HUES64 (cell line): ENCODE results near the gene VAV1.

Experiments
- H3K27ac ChIP-seq: 2 replicates; pipeline ENCODE4 v1.7.0; 2013; ENCODE audit warnings: low read depth, low read length, inconsistent platforms
- H3K27me3 ChIP-seq: 2 replicates; pipeline ENCODE4 v1.6.1; 2013; ENCODE audit warnings: mild to moderate bottlenecking, low read length; ENCODE audit not compliant: insufficient read depth
- H3K36me3 ChIP-seq: 2 replicates; pipeline ENCODE4 v1.6.1; 2013; ENCODE audit warnings: mild to moderate bottlenecking, low read length; ENCODE audit not compliant: insufficient read depth
- H3K4me1 ChIP-seq: 2 replicates; pipeline ENCODE4 v1.6.1; 2013; ENCODE audit warnings: mild to moderate bottlenecking, low read length, moderate library complexity; ENCODE audit not compliant: insufficient read depth
- H3K4me3 ChIP-seq: 2 replicates; pipeline ENCODE4 v1.5.1; 2013; ENCODE audit warnings: mild to moderate bottlenecking, low read length, moderate library complexity
- H3K9ac ChIP-seq: 2 replicates; pipeline ENCODE4 v1.6.1; 2013; ENCODE audit warnings: mild to moderate bottlenecking, low read depth, low read length
- H3K9me3 ChIP-seq: 2 replicates; pipeline ENCODE4 v1.6.1; 2013; ENCODE audit warnings: low read depth, low read length; ENCODE audit not compliant: insufficient read depth
- WGBS: fragments of 150-250, 120-280 bp; methylation state at CpG from one replicate; pipeline ENCODE4 v1.1.7; 2013; ENCODE audit warnings: missing lambda C conversion rate; 5-methylcytosine and 5-hydroxymethylcytosine counted together

The VAV1 gene

GRCh38 chr19:6776999-6777398 lies 4.5 kb downstream of the VAV1 start:
- Histone ChIP-seq H3K36me3 (no peaks in the 10 kb centered on the region), H3K27ac (no peak overlapping the region), H3K9me3 (peaks cover 16% of the 10 kb centered on the region; the same call in 1 of the 2 replicates), H3K4me3 (no peak overlapping the region), H3K27me3 (no peaks in the 10 kb centered on the region), H3K4me1 (no peaks in the 10 kb centered on the region), H3K9ac (no peak overlapping the region)
- WGBS = 84% methylated on average over 4 of the region's 4 CpGs

GRCh38 chr19:6777434-6777833 lies 4.9 kb downstream of the VAV1 start:
- Histone ChIP-seq H3K27me3 (no peaks in the 10 kb centered on the region), H3K4me1 (no peaks in the 10 kb centered on the region), H3K36me3 (no peaks in the 10 kb centered on the region), H3K27ac (no peak overlapping the region), H3K9ac (no peak overlapping the region), H3K4me3 (no peak overlapping the region), H3K9me3 (peaks cover 16% of the 10 kb centered on the region; the same call in 1 of the 2 replicates)
- WGBS = 78% methylated on average over 2 of the region's 2 CpGs

GRCh38 chr19:6778386-6778785 lies 5.9 kb downstream of the VAV1 start:
- H3K9ac ChIP-seq = no peak overlapping the region
- 84% methylated on average over 4 of the region's 4 CpGs for WGBS

GRCh38 chr19:6779206-6779605 lies 6.7 kb downstream of the VAV1 start:
- H3K36me3 ChIP-seq = no peaks in the 10 kb centered on the region
- H3K9me3 ChIP-seq = peaks cover 16% of the 10 kb centered on the region; the same call in 1 of the 2 replicates
- WGBS = 84% methylated on average over 4 of the region's 4 CpGs
- H3K4me1 ChIP-seq = no peaks in the 10 kb centered on the region
- no peak overlapping the region for H3K27ac ChIP-seq
- no peak overlapping the region for H3K9ac ChIP-seq
- H3K27me3 ChIP-seq = no peaks in the 10 kb centered on the region
- H3K4me3 ChIP-seq = no peak overlapping the region

More at GRCh38 chr19:6778386-6778785, 5.9 kb downstream of the VAV1 start:
- H3K9me3 ChIP-seq = peaks cover 16% of the 10 kb centered on the region; the same call in 1 of the 2 replicates
- no peaks in the 10 kb centered on the region for H3K27me3 ChIP-seq
- no peaks in the 10 kb centered on the region for H3K4me1 ChIP-seq
- H3K4me3 ChIP-seq = no peak overlapping the region
- H3K36me3 ChIP-seq = no peaks in the 10 kb centered on the region
- no peak overlapping the region for H3K27ac ChIP-seq

GRCh38 chr19:6787393-6787792 lies 14.9 kb downstream of the VAV1 start:
- peaks cover 40% of the 10 kb centered on the region for H3K9me3 ChIP-seq
- H3K4me1 ChIP-seq = no peaks in the 10 kb centered on the region
- H3K9ac ChIP-seq = no peak overlapping the region
- no peak overlapping the region for H3K4me3 ChIP-seq
- 86% methylated on average over 4 of the region's 4 CpGs for WGBS
- no peaks in the 10 kb centered on the region for H3K36me3 ChIP-seq
- no peaks in the 10 kb centered on the region for H3K27me3 ChIP-seq
- H3K27ac ChIP-seq = no peak overlapping the region

GRCh38 chr19:6788896-6789295 lies 16.4 kb downstream of the VAV1 start:
- Histone ChIP-seq H3K27ac (no peak overlapping the region), H3K36me3 (no peaks in the 10 kb centered on the region), H3K4me1 (no peaks in the 10 kb centered on the region), H3K27me3 (no peaks in the 10 kb centered on the region), H3K4me3 (no peak overlapping the region), H3K9me3 (peaks cover 51% of the 10 kb centered on the region), H3K9ac (no peak overlapping the region)
- WGBS = 54% methylated on average over 4 of the region's 4 CpGs

GRCh38 chr19:6790194-6791128 lies 18.0 kb downstream of the VAV1 start:
- Histone ChIP-seq H3K9me3 (peaks cover 61% of the 10 kb centered on the region), H3K36me3 (no peaks in the 10 kb centered on the region), H3K27me3 (no peaks in the 10 kb centered on the region), H3K27ac (no peak overlapping the region), H3K4me3 (no peak overlapping the region), H3K4me1 (no peaks in the 10 kb centered on the region), H3K9ac (no peak overlapping the region)
- WGBS = 59% methylated on average over 5 of the region's 5 CpGs

GRCh38 chr19:6791237-6791636 lies 18.7 kb downstream of the VAV1 start:
- no peaks in the 10 kb centered on the region for H3K4me1 ChIP-seq
- peaks cover 66% of the 10 kb centered on the region for H3K9me3 ChIP-seq
- no peaks in the 10 kb centered on the region for H3K36me3 ChIP-seq
- WGBS = 50% methylated on average over 6 of the region's 6 CpGs
- no peak overlapping the region for H3K9ac ChIP-seq
- H3K27me3 ChIP-seq = no peaks in the 10 kb centered on the region
- no peak overlapping the region for H3K4me3 ChIP-seq
- H3K27ac ChIP-seq = no peak overlapping the region

- 77% methylated on average over 1 of the region's 4 CpGs for WGBS
- H3K36me3 ChIP-seq = no peaks in the 10 kb centered on the region
- H3K27me3 ChIP-seq = no peaks in the 10 kb centered on the region
- H3K9me3 ChIP-seq = peaks cover 63% of the 10 kb centered on the region
- H3K27ac ChIP-seq = no peak overlapping the region
- no peaks in the 10 kb centered on the region for H3K4me1 ChIP-seq
- no peak overlapping the region for H3K4me3 ChIP-seq
- no peak overlapping the region for H3K9ac ChIP-seq
These were observed 20.9 kb downstream of the VAV1 start for GRCh38 chr19:6793411-6793810.

GRCh38 chr19:6793973-6794372 lies 21.5 kb downstream of the VAV1 start:
- Histone ChIP-seq H3K9ac (no peak overlapping the region), H3K4me1 (no peaks in the 10 kb centered on the region), H3K27ac (no peak overlapping the region), H3K9me3 (peaks cover 57% of the 10 kb centered on the region), H3K36me3 (no peaks in the 10 kb centered on the region), H3K27me3 (no peaks in the 10 kb centered on the region), H3K4me3 (no peak overlapping the region)
- WGBS = 75% methylated on average over 4 of the region's 5 CpGs

GRCh38 chr19:6794686-6795431 lies 22.4 kb downstream of the VAV1 start:
- H3K9ac ChIP-seq = no peak overlapping the region
- no peak overlapping the region for H3K4me3 ChIP-seq
- H3K9me3 ChIP-seq = peaks cover 55% of the 10 kb centered on the region
- no peak overlapping the region for H3K27ac ChIP-seq
- no peaks in the 10 kb centered on the region for H3K36me3 ChIP-seq
- no peaks in the 10 kb centered on the region for H3K27me3 ChIP-seq
- no peaks in the 10 kb centered on the region for H3K4me1 ChIP-seq
- 86% methylated on average over 13 of the region's 13 CpGs for WGBS
